ENCODE data around the gene GRHL3. TPM values are rescaled to one million over a fixed set of nuclear protein-coding genes. Genes with fewer than 3 reads are reported as not detected.

GRHL3 gene
- total RNA-seq, 2 donors from 2014 or later, result 8.1 to 8.4 TPM

DNA sequence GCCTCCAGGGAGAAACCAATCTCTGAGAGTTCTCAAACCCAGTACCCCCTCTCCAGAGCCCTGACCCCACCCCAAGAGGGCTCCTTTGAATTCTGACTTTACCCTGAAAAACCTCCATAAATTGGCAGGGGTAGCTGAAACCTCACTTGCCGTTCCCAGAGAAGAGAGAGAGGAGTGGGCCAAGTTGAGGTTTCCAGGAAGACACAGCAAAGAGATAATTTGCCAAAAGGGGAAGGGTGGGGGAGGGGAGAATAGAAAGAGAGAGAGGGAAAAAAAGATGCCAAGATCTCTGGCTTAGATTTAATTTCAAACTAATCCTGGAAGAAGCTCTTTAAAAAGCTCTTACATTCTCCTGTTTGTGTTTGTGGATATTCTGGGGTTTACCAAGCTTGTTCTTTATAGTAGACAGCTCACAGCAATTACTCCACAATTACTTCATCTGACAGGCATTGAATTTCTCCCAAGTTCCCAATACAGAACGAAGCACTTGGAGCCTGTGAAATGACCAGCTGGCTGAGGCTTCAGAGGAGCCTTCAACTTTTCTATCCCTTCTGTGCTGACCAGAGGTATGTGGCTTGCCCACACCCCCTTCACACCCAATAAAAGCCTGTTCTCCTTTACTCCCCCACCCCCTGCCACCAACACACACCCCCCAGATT, 1.1 kb upstream of the GRHL3 start:
- no peaks in the 10 kb centered on the region for H3K27me3 ChIP-seq (replicated peaks; ENCODE audit: insufficient read depth)
- no peaks in the 10 kb centered on the region for H3K36me3 ChIP-seq
- H3K4me3 ChIP-seq, result no peak overlapping the region
- WGBS, result 11% methylated on average over 2 of the region's 2 CpGs
- H3K4me1 ChIP-seq (replicated peaks), result peaks cover 5% of the 10 kb centered on the region
- no peaks in the 10 kb centered on the region for H3K9me3 ChIP-seq
- H3K27ac ChIP-seq, result no peak overlapping the region
- TF ChIP-seq, protein P1, sequence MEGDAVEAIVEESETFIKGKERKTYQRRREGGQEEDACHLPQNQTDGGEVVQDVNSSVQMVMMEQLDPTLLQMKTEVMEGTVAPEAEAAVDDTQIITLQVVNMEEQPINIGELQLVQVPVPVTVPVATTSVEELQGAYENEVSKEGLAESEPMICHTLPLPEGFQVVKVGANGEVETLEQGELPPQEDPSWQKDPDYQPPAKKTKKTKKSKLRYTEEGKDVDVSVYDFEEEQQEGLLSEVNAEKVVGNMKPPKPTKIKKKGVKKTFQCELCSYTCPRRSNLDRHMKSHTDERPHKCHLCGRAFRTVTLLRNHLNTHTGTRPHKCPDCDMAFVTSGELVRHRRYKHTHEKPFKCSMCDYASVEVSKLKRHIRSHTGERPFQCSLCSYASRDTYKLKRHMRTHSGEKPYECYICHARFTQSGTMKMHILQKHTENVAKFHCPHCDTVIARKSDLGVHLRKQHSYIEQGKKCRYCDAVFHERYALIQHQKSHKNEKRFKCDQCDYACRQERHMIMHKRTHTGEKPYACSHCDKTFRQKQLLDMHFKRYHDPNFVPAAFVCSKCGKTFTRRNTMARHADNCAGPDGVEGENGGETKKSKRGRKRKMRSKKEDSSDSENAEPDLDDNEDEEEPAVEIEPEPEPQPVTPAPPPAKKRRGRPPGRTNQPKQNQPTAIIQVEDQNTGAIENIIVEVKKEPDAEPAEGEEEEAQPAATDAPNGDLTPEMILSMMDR (IDR thresholded peaks at IDR 0.05), result no peak
- TF ChIP-seq POLR2A (IDR thresholded peaks at IDR 0.05), result no peak
- TF ChIP-seq POLR2AphosphoS5 (IDR thresholded peaks at IDR 0.05), result no peak
- intact Hi-C loops (cut with DNase I), result loop anchor here (10.0 kb wide), 1 partner anchor 113 kb away; no protein-coding TSS in a partner anchor
- no peak for DNase-seq (ENCODE audit: low spot score)

DNA sequence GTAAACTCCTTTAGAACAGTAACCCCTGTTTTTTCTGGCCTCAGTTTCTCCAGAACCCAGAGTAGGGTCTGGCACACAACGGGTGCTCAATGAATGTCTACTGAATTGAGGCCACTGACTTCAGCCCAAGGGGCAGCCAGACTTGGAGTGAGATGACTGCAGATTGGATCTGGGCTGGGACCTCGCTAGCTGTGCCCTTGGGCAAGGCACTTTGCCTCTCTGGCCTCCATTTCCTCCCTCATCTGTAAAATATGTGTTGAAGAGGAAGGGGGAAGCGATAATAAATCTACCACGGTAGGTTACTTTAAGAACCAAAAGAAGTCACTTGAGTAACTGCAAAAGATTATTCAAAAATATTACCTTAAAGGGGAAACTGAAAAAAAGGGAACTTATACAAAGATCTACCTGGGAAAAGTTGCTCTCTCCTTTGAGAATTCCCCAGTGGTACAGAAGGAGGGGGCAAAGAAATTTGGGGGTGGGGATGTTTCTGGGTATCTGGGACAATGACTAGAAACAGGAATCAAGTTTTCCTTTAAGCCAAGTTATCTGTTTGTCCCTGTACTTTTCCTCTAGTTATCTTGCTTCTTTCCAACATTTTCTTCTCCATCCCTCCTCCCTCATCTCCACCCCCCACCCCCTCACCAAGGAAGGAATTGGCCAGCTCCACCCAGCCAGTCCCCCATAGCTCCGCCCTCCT, 394 bp upstream of the GRHL3 start:
- intact Hi-C loops (cut with DNase I), result loop anchor here (10.0 kb wide), 1 partner anchor 114 kb away; no protein-coding TSS in a partner anchor
- H3K36me3 ChIP-seq, result no peaks in the 10 kb centered on the region
- no peaks in the 10 kb centered on the region for H3K9me3 ChIP-seq
- H3K27me3 ChIP-seq (replicated peaks; ENCODE audit: insufficient read depth), result no peaks in the 10 kb centered on the region
- H3K27ac ChIP-seq, result peak overlapping the region; percentile 45 to 74
- no peak overlapping the region for H3K4me3 ChIP-seq
- TF ChIP-seq POLR2AphosphoS5 (IDR thresholded peaks at IDR 0.05) (no peak), POLR2A (IDR thresholded peaks at IDR 0.05) (no peak)
- TF ChIP-seq, protein P1 (IDR thresholded peaks at IDR 0.05), result no peak
- H3K4me1 ChIP-seq (replicated peaks), result peaks cover 5% of the 10 kb centered on the region
- no peak for DNase-seq (ENCODE audit: low spot score)
- 34% methylated on average over 5 of the region's 5 CpGs for WGBS

DNA sequence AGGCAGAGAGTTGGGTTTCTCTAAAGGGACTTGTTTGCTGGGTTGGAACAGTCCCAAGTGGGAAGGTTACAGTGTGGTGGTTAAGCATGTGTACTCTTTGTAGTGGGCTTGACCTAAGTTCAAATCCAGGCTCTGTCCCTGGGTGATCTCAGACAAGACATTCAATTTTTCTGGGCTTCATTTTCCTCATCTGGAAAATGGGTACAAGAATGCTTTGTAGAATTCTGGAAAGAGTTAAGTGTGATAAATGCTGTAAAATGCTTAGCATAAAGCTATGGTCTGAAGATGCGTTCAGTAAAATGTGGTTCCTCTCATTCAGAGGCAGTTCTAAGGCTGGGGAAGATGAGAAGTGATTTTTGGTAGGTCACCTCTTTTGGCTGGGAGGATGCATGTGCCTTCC, 805 bp downstream of the GRHL3 start:
- DNase-seq (ENCODE audit: low spot score), result no peak
- Histone ChIP-seq H3K27me3 (replicated peaks; ENCODE audit: insufficient read depth) (no peaks in the 10 kb centered on the region), H3K27ac (peak overlapping the region; percentile 45 to 74), H3K4me3 (peak overlapping the region; percentile 11 to 13), H3K9me3 (no peaks in the 10 kb centered on the region), H3K36me3 (no peaks in the 10 kb centered on the region), H3K4me1 (replicated peaks) (peaks cover 5% of the 10 kb centered on the region)
- WGBS, result 74% methylated on average over 1 of the region's 1 CpG
- TF ChIP-seq POLR2AphosphoS5 (IDR thresholded peaks at IDR 0.05), result no peak
- TF ChIP-seq, protein P1 (IDR thresholded peaks at IDR 0.05), result no peak
- TF ChIP-seq POLR2A (IDR thresholded peaks at IDR 0.05), result no peak
- intact Hi-C loops (cut with DNase I), result loop anchor here (10.0 kb wide), 1 partner anchor 115 kb away; no protein-coding TSS in a partner anchor

DNA sequence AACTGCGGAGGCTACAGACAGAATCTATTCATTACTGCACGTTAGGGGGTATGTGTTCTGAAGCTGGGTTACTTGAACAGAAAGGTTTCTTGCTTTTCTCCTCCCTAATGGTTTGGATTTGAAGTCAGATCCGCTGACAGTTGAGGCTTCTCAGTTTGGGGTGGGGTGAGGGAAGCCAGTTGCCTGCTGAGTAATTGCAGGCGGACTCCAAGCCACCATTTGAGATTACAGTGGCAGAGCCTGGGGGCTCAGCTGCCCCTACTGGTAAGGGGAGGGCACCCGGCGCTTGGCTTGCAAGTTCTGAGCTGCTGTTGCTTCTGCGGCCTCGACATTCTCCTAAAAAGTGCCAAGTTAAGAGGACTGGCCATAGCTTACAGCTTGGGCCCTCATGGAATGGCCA, 2.0 kb downstream of the GRHL3 start:
- H3K9me3 ChIP-seq, result no peaks in the 10 kb centered on the region
- H3K36me3 ChIP-seq, result no peaks in the 10 kb centered on the region
- no peak for DNase-seq (ENCODE audit: low spot score)
- H3K4me1 ChIP-seq (replicated peaks), result peaks cover 5% of the 10 kb centered on the region
- no peaks in the 10 kb centered on the region for H3K27me3 ChIP-seq (replicated peaks; ENCODE audit: insufficient read depth)
- H3K4me3 ChIP-seq, result no peak overlapping the region
- intact Hi-C loops (cut with DNase I), result no loop called here
- 91% methylated on average over 8 of the region's 8 CpGs for WGBS
- H3K27ac ChIP-seq, result no peak overlapping the region
- TF ChIP-seq POLR2A (IDR thresholded peaks at IDR 0.05), result no peak
- TF ChIP-seq, protein P1 (IDR thresholded peaks at IDR 0.05), result no peak
- TF ChIP-seq POLR2AphosphoS5 (IDR thresholded peaks at IDR 0.05), result no peak

Data from prostate gland (tissue), 2 donors.